ENCODE results near the gene PCDHGA8.
"Not testable (repeated sequence)": the region's sequence is repeated elsewhere in the genome, so short reads cannot be mapped to it uniquely, and the experiment has no call there.

PCDHGA8 gene

DNA sequence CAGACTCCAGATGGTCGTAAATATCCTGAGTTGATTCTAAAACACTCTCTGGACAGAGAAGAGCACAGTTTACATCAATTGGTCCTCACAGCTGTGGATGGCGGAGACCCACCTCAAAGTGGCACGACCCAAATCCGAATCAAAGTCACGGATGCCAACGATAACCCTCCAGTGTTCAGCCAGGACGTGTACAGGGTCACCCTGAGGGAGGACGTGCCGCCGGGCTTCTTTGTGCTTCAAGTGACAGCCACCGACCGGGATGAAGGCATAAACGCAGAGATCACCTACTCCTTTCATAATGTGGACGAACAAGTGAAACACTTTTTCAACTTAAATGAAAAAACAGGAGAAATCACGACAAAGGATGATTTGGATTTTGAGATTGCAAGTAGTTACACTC lies 31.7 kb upstream of the PCDHGA8 start:
- ATAC-seq (ENCODE audit: low read depth) (no peak), DNase-seq (ENCODE audit: low spot score in 2 of 2) (no peak)
- peaks cover 17% of the 10 kb centered on the region for H3K9me3 Mint-ChIP-seq
- H3K27me3 Mint-ChIP-seq: peaks cover 23% of the 10 kb centered on the region
- H3K36me3 Mint-ChIP-seq: peaks cover 5% of the 10 kb centered on the region
- peaks cover 2% of the 10 kb centered on the region for H3K4me1 Mint-ChIP-seq
- no peak overlapping the region for H3K27ac Mint-ChIP-seq
- no peak overlapping the region for H3K4me3 Mint-ChIP-seq

DNA sequence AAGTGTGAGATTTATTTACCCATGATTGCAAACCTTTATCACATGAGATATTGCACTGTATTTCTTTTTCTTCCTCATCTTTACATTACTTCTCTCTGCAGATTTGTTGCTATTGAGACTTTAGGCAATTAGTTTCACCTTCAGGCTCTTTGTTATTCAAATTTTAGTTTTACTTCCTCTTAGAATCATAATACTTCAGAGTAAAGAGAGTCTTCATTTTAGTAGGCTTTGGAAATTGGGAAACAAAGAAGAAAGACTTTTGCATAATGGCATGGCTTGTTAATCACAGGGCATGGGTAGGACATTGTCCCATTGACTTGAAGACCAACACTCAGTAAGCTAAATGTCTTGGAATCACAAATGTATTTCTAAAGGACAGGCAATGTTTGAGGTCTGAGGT lies 29.7 kb upstream of the PCDHGA8 start:
- Mint-ChIP-seq H3K4me3 (peak overlapping the region; percentile 52), H3K27me3 (peaks cover 19% of the 10 kb centered on the region), H3K4me1 (peaks cover 2% of the 10 kb centered on the region), H3K9me3 (peaks cover 15% of the 10 kb centered on the region), H3K36me3 (peaks cover 5% of the 10 kb centered on the region), H3K27ac (peak overlapping the region; percentile 60)
- DNase-seq (ENCODE audit: low spot score in 2 of 2): no peak
- ATAC-seq (ENCODE audit: low read depth): no peak

DNA sequence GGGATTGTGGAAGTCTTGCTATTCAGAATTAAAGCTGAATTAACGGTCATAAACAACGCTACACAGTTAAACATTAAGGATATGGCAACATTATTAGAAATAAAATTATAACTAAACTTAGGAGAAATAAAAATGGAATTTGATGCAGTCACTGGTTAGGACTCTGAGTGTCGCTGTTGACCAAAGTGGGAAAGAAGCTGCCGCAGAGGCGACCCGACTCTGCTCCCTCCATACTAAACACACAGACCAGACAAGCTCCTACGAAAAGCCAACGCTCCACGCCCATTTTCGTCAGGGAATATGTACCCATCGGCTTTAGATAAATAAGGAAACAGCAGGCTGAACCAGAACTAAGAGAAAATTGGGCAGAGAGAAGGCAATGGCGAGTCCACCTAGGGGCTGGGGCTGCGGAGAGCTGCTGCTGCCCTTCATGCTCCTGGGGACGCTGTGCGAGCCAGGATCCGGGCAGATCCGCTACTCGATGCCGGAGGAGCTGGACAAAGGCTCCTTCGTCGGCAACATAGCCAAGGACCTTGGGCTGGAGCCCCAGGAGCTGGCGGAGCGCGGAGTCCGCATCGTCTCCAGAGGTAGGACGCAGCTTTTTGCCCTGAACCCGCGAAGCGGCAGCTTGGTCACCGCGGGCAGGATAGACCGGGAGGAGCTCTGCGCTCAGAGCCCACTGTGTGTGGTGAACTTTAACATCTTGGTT lies 28.3 kb upstream of the PCDHGA8 start, which contains the start of gene PCDHGA5:
Gene PCDHGA5 (plus strand): TSS at position 211 of the 709 bp plus-strand sequence. CDS start 169 bp downstream, at position 380.
- H3K27ac Mint-ChIP-seq: no peak within 1 kb of the TSS
- H3K9me3 Mint-ChIP-seq: peaks cover 11% of the 10 kb centered on the region
- DNase-seq (ENCODE audit: low spot score in 2 of 2) (no peak), ATAC-seq (ENCODE audit: low read depth) (no peak)
- H3K27me3 Mint-ChIP-seq: peaks cover 15% of the 10 kb centered on the region
- no peak within 1 kb of the TSS for H3K4me3 Mint-ChIP-seq
- H3K4me1 Mint-ChIP-seq: peaks cover 2% of the 10 kb centered on the region
- peaks cover 5% of the 10 kb centered on the region for H3K36me3 Mint-ChIP-seq

DNA sequence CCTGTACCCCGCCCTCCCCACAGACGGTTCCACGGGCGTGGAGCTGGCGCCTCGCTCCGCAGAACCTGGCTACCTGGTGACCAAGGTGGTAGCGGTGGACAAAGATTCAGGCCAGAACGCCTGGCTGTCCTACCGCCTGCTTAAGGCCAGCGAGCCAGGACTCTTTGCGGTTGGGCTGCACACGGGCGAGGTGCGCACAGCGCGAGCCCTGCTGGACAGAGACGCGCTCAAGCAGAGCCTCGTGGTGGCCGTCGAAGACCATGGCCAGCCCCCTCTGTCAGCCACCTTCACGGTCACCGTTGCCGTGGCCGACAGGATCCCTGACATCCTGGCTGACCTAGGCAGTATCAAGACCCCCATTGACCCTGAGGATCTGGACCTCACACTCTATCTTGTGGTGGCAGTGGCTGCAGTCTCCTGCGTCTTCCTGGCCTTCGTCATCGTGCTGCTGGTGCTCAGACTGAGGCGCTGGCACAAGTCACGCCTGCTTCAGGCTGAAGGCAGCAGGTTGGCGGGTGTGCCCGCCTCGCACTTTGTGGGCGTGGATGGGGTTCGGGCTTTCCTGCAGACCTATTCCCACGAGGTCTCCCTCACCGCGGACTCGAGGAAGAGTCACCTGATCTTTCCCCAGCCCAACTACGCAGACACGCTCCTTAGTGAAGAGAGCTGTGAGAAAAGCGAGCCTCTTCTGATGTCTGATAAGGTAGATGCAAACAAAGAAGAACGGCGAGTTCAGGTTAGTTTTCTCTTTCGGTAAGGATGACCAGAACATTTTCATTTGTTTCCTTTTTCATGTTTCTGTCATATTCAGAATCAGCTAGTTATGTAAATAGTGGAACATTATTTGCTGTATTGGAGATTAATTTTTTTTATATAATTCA lies 26.2 kb upstream of the PCDHGA8 start:
- no peak for DNase-seq (ENCODE audit: low spot score in 2 of 2)
- no peak overlapping the region for H3K4me3 Mint-ChIP-seq
- H3K36me3 Mint-ChIP-seq: peaks cover 6% of the 10 kb centered on the region
- H3K9me3 Mint-ChIP-seq: peaks cover 12% of the 10 kb centered on the region
- H3K27me3 Mint-ChIP-seq: peaks cover 16% of the 10 kb centered on the region
- no peak for ATAC-seq (ENCODE audit: low read depth)
- no peak overlapping the region for H3K27ac Mint-ChIP-seq
- H3K4me1 Mint-ChIP-seq: peaks cover 5% of the 10 kb centered on the region

DNA sequence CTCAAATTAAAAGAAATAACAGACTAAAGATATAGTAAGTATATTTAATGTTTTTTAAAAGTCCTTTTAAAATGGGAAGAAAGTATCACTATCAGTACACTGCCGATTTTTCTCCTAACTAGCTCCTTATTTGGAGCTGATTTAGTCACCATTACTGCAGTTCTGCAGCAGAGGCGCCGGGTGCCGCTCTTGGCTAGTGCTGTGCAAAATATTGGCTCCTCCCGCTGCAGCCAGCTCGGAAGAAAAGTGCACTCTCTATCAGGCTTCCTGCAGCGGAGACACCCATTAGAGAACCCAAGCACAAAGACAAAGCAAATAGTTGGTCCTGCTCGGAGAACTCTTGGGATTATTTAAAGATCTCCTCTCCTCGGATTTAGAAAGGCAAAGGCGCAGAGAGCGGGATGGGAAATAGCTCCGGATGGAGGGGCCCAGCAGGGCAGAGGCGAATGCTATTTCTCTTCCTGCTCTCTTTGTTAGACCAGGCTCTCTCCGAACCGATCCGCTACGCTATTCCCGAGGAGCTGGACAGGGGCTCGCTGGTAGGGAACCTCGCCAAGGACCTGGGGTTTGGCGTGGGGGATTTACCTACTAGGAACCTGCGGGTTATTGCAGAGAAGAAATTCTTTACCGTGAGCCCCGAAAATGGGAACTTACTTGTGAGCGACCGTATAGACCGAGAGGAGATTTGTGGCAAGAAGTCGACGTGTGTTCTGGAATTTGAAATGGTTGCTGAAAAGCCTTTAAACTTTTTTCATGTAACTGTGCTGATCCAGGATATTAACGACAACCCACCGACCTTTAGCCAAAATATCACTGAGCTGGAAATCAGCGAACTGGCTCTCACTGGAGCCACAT lies 22.2 kb upstream of the PCDHGA8 start, which contains the start of gene PCDHGB3:
Gene PCDHGB3 (plus strand): TSS at position 249 of the 855 bp plus-strand sequence. CDS start 153 bp downstream, at position 402.
- Mint-ChIP-seq H3K9me3 (peaks cover 8% of the 10 kb centered on the region), H3K27ac (peak within 1 kb of the TSS; percentile 41), H3K27me3 (peaks cover 15% of the 10 kb centered on the region)

DNA sequence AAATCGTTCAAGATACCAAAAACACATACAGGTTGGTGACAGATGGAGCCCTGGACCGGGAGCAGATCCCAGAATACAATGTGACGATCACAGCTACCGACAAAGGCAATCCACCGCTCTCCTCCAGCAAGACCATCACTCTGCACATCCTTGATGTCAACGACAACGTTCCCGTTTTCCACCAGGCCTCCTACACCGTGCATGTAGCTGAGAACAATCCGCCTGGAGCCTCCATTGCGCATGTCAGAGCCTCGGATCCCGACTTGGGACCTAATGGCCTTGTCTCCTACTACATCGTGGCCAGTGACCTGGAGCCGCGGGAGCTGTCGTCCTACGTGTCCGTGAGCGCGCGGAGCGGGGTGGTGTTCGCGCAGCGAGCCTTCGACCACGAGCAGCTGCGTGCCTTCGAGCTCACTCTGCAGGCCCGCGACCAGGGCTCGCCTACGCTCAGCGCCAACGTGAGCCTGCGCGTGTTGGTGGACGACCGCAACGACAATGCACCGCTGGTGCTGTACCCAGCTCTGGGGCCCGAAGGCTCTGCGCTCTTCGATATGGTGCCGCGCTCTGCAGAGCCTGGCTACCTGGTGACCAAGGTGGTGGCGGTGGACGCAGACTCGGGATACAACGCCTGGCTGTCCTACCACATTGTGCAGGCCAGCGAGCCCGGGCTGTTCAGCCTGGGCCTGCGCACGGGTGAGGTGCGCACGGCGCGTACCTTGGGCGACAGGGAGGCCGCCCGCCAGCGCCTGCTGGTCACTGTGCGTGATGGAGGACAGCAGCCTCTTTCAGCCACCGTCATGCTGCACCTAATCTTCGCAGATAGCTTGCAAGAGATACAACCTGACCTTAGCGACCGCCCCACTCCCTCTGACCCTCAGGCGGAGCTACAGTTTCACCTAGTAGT lies 20.6 kb upstream of the PCDHGA8 start:
- no peak for ATAC-seq (ENCODE audit: low read depth)
- DNase-seq (ENCODE audit: low spot score in 2 of 2): no peak
- Mint-ChIP-seq H3K9me3 (peaks cover 8% of the 10 kb centered on the region), H3K27ac (no peak overlapping the region), H3K4me3 (no peak overlapping the region), H3K27me3 (peaks cover 10% of the 10 kb centered on the region), H3K4me1 (peaks cover 2% of the 10 kb centered on the region), H3K36me3 (peaks cover 3% of the 10 kb centered on the region)

More for the DNA sequence above, 22.2 kb upstream of the PCDHGA8 start, which contains the start of gene PCDHGB3:
- DNase-seq (ENCODE audit: low spot score in 2 of 2) (peak in 1 of 2 donors; percentile 20), ATAC-seq (ENCODE audit: low read depth) (peak; percentile 93)
- Mint-ChIP-seq H3K4me3 (peak within 1 kb of the TSS; percentile 95), H3K4me1 (peaks cover 2% of the 10 kb centered on the region), H3K36me3 (peaks cover 3% of the 10 kb centered on the region)

DNA sequence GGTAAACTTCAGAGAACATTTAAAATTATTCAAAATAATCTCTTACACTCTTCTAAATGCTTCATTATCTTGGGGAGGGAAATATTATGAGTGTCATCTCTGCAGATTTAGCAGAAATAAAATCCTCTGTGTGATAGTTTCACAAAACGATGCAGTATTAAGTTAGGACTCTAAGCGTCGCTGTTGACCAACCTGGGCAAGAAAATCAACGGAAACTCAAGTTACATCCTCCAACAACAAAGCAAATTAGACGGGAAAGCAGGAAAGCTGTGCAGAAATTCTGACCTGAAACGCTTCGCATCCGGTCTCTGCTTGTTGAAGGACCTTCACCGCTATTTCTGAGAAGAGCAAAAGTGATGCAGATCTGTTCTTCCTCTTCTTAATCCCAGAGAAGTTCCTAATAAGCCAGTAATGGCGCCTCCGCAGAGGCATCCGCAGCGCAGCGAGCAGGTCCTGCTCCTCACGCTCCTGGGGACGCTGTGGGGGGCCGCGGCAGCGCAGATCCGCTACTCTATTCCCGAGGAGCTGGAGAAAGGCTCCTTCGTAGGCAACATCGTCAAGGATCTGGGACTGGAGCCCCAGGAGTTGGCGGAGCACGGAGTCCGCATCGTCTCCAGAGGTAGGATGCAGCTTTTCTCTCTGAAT lies 18.6 kb upstream of the PCDHGA8 start, which contains the start of gene PCDHGA6:
Gene PCDHGA6 (plus strand): TSS at position 219 of the 645 bp plus-strand sequence. CDS start 193 bp downstream, at position 412.
- ATAC-seq (ENCODE audit: low read depth) (no peak), DNase-seq (ENCODE audit: low spot score in 2 of 2) (no peak)
- Mint-ChIP-seq H3K27me3 (peaks cover 9% of the 10 kb centered on the region), H3K36me3 (peaks cover 5% of the 10 kb centered on the region), H3K4me3 (peak within 1 kb of the TSS; percentile 24), H3K27ac (no peak within 1 kb of the TSS), H3K4me1 (peaks cover 2% of the 10 kb centered on the region), H3K9me3 (peaks cover 10% of the 10 kb centered on the region)

DNA sequence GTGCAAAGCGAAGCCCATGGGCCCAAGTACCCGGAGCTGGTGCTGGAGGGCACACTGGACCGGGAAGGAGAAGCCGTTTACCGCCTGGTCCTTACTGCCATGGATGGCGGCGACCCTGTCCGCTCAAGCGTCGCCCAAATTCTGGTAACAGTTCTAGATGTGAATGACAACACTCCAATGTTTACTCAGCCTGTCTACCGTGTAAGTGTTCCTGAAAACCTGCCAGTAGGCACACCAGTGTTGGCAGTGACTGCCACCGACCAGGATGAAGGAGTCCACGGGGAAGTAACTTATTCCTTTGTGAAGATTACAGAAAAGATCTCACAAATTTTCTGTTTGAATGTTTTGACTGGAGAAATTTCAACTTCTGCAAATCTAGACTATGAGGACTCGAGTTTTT lies 17.8 kb upstream of the PCDHGA8 start:
- ATAC-seq (ENCODE audit: low read depth): no peak
- Mint-ChIP-seq H3K36me3 (peaks cover 6% of the 10 kb centered on the region), H3K4me1 (peaks cover 2% of the 10 kb centered on the region), H3K27ac (no peak overlapping the region), H3K4me3 (no peak overlapping the region), H3K9me3 (peaks cover 10% of the 10 kb centered on the region), H3K27me3 (peaks cover 11% of the 10 kb centered on the region)
- DNase-seq (ENCODE audit: low spot score in 2 of 2): no peak

DNA sequence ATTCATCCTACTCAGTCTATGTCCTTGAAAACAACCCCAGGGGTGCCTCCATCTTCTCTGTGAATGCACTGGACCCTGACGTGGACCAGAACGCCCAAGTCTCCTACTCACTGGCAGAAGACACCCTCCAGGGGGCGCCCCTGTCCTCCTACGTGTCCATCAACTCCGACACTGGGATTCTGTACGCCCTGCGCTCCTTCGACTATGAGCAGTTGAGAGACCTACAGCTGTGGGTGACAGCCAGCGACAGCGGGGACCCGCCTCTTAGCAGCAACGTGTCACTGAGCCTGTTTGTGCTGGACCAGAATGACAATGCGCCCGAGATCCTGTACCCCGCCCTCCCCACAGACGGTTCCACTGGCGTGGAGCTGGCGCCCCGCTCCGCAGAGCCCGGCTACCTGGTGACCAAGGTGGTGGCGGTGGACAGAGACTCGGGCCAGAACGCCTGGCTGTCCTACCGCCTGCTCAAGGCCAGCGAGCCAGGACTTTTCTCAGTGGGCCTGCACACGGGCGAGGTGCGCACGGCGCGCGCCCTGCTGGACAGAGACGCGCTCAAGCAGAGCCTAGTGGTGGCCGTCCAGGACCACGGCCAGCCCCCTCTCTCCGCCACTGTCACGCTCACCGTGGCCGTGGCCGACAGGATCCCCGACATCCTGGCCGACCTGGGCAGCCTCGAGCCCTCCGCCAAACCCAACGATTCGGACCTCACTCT lies 16.8 kb upstream of the PCDHGA8 start:
- H3K36me3 Mint-ChIP-seq; H3K4me1 Mint-ChIP-seq; H3K9me3 Mint-ChIP-seq; ATAC-seq (ENCODE audit: low read depth); H3K27ac Mint-ChIP-seq; H3K4me3 Mint-ChIP-seq; DNase-seq (ENCODE audit: low spot score in 2 of 2): not testable (repeated sequence)
- H3K27me3 Mint-ChIP-seq: peaks cover 11% of the 10 kb centered on the region

DNA sequence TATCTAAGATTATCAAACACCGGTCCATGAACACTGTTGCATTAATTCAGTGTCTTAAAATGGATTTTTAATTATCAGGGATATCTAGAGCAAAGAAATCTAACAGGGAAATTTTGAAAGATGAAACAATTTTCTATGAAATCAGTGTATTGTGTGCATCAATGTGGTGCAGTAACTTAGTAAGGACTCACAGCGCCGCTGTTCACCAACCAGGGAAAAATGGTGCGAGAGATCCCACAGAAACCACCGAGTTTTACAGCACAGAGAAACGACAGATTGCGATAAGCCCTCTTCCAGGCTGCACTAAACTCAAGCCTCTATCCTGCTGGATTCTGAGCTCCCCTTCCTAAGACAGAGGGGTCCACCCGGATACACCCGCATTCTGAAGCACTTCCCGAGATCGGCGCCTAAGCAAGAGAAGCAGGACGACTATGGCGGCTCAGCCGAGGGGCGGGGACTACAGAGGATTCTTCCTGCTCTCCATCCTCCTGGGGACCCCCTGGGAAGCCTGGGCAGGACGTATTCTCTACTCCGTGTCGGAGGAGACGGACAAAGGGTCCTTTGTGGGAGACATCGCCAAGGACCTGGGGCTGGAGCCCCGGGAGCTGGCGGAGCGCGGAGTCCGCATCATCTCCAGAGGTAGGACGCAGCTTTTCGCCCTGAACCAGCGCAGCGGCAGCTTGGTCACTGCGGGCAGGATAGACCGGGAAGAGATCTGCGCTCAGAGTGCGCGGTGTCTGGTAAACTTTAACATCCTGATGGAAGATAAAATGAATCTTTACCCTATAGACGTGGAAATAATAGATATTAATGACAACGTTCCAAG lies 9.8 kb upstream of the PCDHGA8 start, which contains the start of gene PCDHGA7:
Gene PCDHGA7 (plus strand): TSS at position 274 of the 826 bp plus-strand sequence. CDS start 158 bp downstream, at position 432.
- ATAC-seq (ENCODE audit: low read depth) (no peak), DNase-seq (ENCODE audit: low spot score in 2 of 2) (peak in 1 of 2 donors; percentile 9)
- Mint-ChIP-seq H3K4me1 (no peaks in the 10 kb centered on the region), H3K9me3 (peaks cover 7% of the 10 kb centered on the region), H3K27me3 (peaks cover 21% of the 10 kb centered on the region), H3K27ac (no peak within 1 kb of the TSS), H3K36me3 (peaks cover 3% of the 10 kb centered on the region), H3K4me3 (peak within 1 kb of the TSS; percentile 78)

DNA sequence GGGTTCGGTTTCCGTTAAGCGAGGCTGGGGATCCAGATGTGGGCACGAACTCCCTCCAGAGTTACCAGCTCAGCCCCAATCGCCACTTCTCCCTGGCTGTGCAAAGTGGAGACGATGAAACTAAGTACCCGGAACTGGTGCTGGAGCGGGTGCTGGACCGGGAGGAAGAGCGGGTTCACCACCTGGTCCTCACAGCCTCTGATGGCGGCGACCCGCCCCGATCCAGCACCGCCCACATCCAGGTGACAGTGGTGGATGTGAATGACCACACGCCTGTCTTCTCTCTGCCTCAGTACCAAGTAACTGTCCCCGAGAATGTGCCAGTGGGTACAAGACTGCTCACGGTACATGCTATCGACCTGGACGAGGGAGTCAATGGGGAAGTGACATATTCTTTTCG lies 9.1 kb upstream of the PCDHGA8 start:
- DNase-seq (ENCODE audit: low spot score in 2 of 2) (no peak), ATAC-seq (ENCODE audit: low read depth) (no peak)
- Mint-ChIP-seq H3K9me3 (peaks cover 7% of the 10 kb centered on the region), H3K36me3 (peaks cover 3% of the 10 kb centered on the region), H3K4me3 (no peak overlapping the region), H3K27me3 (peaks cover 21% of the 10 kb centered on the region), H3K27ac (no peak overlapping the region), H3K4me1 (no peaks in the 10 kb centered on the region)
